Limb (tissue), 2 donors: ENCODE results near the gene IQCF6.
"Not testable (repeated sequence)": the region's sequence is repeated elsewhere in the genome, so short reads cannot be mapped to it uniquely, and the experiment has no call there.

Experiments
- DNase-seq, 2 donors: peaks; one replicate each; pipeline ENCODE4 v3.0.0-alpha.2; 2016; ENCODE audit errors: extremely low spot score in 2 of 2

The IQCF6 gene

DNA sequence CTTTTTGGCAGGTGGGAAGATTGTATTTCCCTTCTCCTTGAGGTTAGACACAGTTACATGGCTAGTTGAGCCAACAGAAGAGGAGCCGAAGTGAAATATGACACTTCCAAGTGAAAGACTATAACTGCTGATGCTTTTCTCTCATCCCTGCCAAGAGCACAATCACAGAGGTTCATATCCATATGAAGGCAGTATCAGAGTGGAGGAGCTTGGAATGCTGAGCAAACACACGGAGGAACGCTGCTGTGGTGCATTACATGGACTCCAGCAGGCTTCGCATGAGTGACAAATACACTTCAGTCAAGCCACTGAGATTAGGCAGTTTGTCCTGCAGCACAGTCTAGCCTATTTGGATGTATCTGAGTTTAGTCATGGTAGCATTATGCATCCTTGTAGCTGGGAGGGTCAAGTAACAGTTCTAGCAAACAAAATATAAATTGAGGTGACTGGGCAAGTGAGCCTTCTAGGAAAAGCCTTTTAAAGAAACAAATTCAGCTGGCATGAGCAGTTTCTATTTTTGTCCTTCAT lies 5.4 kb downstream of the IQCF6 start:
- DNase-seq, result no peak

DNA sequence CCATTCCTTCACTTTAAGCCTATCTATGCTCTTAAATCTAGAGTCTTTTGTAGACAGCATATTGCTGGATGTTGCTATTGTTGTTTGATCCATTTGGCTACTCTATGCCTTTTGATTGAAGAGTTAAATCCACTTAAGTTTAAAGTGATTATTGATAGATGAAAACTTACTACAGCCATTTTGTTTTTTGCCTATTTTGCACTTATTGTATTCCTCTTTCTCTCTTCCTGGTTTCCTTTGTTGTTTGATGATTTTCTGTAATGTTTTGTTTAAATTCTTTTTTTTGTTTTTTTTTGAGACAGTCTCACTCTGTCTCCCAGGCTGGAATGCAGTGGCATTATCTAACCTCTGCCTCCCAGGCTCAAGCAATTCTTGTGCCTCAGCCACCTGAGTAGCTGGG lies 19.8 kb downstream of the IQCF6 start:
- no peak for DNase-seq

- not testable (repeated sequence) for DNase-seq
Observed at GRCh38 chr3:51753763-51754750, 25.0 kb downstream of the IQCF6 start.

DNA sequence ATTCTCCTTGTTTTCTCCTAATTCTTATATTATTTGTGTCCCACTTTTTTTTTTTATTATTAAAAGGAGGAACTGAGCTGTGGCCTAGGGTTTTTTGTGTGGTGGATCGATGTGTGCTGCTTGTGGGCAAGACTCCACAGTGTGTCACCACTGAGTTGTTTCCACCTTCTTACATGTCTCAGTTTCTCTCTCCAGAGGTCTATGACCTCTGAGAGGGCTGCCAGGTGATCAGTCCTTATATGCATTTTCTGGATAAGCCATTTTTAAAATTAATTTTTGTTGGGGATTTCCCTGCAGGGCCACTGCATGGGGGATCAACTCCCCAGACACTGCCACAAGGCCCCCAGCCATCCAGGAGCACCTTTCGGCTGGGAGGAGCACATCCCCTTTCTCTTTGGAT lies 27.8 kb downstream of the IQCF6 start:
- DNase-seq, result no peak

- DNase-seq, result no peak
Observed at GRCh38 chr3:51750878-51751277, 28.2 kb downstream of the IQCF6 start.

DNA sequence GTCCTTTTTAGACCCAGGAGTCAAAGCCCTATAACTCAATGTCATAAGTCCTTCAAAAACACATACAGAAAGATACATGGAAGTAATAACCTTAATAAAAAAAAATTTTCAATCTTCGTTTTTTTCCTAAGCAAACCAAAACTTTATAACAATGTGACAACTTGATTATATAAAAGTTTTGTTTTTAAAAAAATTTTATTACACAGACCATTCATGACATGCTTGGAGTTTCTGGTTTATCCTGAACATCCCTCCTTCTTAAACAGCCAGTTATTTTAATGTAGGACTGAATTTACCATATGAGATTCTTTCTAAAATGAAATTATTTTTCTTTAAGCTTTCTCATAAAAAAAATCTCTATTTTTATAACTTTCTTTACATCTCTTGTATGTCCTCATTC lies 30.7 kb downstream of the IQCF6 start:
- no peak for DNase-seq

DNA sequence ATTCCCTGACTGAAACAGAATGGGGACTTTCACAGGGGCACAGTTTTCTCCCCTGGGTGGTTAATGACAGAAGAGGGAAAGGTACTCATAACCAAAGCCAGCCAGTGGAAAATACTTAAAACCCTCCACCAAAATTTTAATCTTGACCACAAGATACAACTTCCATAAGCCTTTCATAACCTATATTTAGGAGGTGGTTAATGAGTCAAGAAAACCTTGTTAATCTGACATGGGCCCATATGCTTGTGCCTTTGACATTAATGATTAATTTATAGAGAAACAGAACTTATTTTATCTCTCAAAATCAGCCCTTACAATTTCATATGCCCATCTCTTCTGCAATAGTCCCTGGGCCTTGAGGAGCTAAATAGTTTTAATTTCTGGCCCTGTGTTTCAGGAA lies 31.2 kb downstream of the IQCF6 start:
- DNase-seq, result no peak

- DNase-seq, result not testable (repeated sequence)
Observed at GRCh38 chr3:51742978-51743377, 36.1 kb downstream of the IQCF6 start.

- DNase-seq, result not testable (repeated sequence)
Observed at GRCh38 chr3:51742320-51742719, 36.7 kb downstream of the IQCF6 start.

- DNase-seq, result no peak
Observed at GRCh38 chr3:51739110-51739509, 39.9 kb downstream of the IQCF6 start.

DNA sequence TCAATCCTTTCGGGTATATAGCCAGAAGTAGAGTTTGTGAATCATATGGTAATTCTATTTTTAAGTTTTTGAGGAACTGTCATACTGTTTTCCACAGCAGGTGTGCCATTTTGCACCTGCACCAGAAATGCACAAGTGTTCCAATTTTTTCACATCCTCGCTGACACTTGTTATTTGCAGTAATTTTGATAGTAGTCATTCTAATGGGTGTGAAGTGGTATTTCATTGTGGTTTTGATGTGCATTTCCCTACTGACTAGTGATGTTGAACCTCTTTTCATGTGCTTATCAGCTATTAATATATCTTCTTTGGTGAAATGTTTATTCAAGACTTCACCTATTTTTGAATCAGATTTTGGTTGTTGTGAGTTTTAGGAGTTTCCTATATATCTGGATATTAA lies 43.1 kb downstream of the IQCF6 start:
- no peak for DNase-seq

DNA sequence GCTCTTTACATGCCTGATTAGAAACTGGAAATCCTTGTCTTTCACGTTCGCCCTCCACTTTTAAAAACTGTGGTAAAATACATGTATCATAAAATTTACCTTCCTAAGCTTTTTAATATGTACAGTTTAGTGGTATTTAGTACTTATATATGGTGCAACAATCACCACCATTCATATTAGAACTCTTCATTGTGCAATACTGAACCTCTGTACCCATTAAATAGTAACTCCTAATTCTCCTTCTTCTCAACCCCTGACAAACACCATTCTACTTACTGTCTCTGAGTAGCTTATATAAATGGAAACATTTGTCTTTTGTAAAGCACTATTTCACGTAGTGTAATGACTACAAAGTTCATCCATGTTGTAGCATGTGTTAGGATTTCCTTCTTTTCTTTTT lies 44.0 kb downstream of the IQCF6 start:
- DNase-seq, result no peak

- DNase-seq, result no peak
Observed at GRCh38 chr3:51734572-51734907, 44.5 kb downstream of the IQCF6 start.

DNA sequence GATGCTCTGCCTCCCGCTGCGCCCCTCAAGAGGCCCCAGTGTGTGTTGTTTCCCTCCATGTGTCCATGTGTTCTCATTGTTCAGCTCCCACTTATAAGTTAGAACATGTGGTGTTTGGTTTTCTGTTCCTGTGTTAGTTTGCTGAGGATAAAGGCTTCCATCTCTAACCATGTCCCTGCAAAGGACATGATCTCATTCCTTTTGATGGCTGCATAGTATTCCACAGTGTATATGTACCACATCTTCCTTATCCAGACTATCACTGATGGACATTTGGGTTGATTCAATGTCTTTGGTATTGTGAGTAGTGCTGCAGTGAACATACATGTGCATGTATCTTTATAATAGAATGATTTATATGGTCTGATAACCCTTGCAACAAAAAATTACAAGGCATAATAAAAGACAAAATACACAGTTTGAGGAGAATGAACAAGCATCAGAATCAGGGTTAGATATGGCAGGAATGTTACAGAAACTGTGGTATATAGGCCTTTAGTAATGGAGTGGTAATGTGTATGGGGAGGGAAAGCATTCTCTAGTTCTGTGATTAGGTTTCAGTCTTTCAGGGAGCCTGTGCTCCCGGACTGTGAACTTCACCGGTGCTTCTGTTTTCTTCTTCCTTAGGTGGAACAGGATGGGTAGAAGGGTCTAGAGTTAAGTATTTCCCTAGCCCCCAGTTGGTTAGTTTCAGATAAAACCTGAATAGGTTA lies 45.0 kb downstream of the IQCF6 start:
- no peak for DNase-seq

- no peak for DNase-seq
Observed at GRCh38 chr3:51729042-51729633, 49.9 kb downstream of the IQCF6 start.
